ENCODE data around the gene SDCCAG8. TPM values are rescaled to one million over a fixed set of nuclear protein-coding genes. Genes with fewer than 3 reads are reported as not detected.

SDCCAG8 gene
- total and polyA plus RNA-seq, 5 experiments from 2014 or later, result 26.1 to 43.5 (median 32.1) TPM

GRCh38 chr1:243409284-243409683 lies 153.4 kb downstream of the SDCCAG8 start:
- POLR2A ChIA-PET, result no interaction called here
- no peaks in the 10 kb centered on the region for H3K27me3 Mint-ChIP-seq
- H3K4me3 Mint-ChIP-seq, result no peak overlapping the region
- DNase-seq (no peak), ATAC-seq (no peak)
- no peaks in the 10 kb centered on the region for H3K9me3 Mint-ChIP-seq
- no peak overlapping the region for H3K27ac Mint-ChIP-seq
- peaks cover 0 to 32% (median 9%) of the 10 kb centered on the region in 3 donors for H3K36me3 Mint-ChIP-seq
- peaks cover 9 to 13% (median 11%) of the 10 kb centered on the region in 4 donors for H3K4me1 Mint-ChIP-seq

GRCh38 chr1:243411472-243411871 lies 155.6 kb downstream of the SDCCAG8 start:
- H3K4me1 Mint-ChIP-seq, result peaks cover 10 to 13% (median 12%) of the 10 kb centered on the region in 4 donors
- peak overlapping the region in 1 of 10 donors; percentile 1 for H3K27ac Mint-ChIP-seq
- H3K27me3 Mint-ChIP-seq, result no peaks in the 10 kb centered on the region
- peaks cover 0 to 37% (median 19%) of the 10 kb centered on the region in 3 donors for H3K36me3 Mint-ChIP-seq
- ATAC-seq (no peak), DNase-seq (no peak)
- H3K9me3 Mint-ChIP-seq, result no peaks in the 10 kb centered on the region
- no peak overlapping the region for H3K4me3 Mint-ChIP-seq
- POLR2A ChIA-PET, result no interaction called here

- no peaks in the 10 kb centered on the region for H3K9me3 Mint-ChIP-seq
- H3K27ac Mint-ChIP-seq, result peak overlapping the region in 1 of 10 donors; percentile 1
- POLR2A ChIA-PET, result no interaction called here
- no peak overlapping the region for H3K4me3 Mint-ChIP-seq
- no peaks in the 10 kb centered on the region for H3K27me3 Mint-ChIP-seq
- peaks cover 10 to 40% (median 28%) of the 10 kb centered on the region in 3 donors for H3K36me3 Mint-ChIP-seq
- no peak for DNase-seq
- H3K4me1 Mint-ChIP-seq, result peaks cover 7 to 13% (median 13%) of the 10 kb centered on the region in 4 donors
- no peak for ATAC-seq
These were observed 157.8 kb downstream of the SDCCAG8 start for GRCh38 chr1:243413431-243414151.

- no peak for ATAC-seq
- H3K4me3 Mint-ChIP-seq, result no peak overlapping the region
These were observed 158.3 kb downstream of the SDCCAG8 start for GRCh38 chr1:243414152-243414494.

GRCh38 chr1:243415663-243416408 lies 160.0 kb downstream of the SDCCAG8 start:
- ATAC-seq, result no peak
- H3K4me1 Mint-ChIP-seq, result peaks cover 11 to 22% (median 16%) of the 10 kb centered on the region in 4 donors
- no peak overlapping the region for H3K4me3 Mint-ChIP-seq

More at GRCh38 chr1:243414152-243414494, 158.3 kb downstream of the SDCCAG8 start:
- peaks cover 10 to 45% (median 34%) of the 10 kb centered on the region in 3 donors for H3K36me3 Mint-ChIP-seq
- POLR2A ChIA-PET, result no interaction called here
- DNase-seq, result no peak
- H3K27me3 Mint-ChIP-seq, result no peaks in the 10 kb centered on the region
- no peak overlapping the region for H3K27ac Mint-ChIP-seq
- H3K9me3 Mint-ChIP-seq, result no peaks in the 10 kb centered on the region
- H3K4me1 Mint-ChIP-seq, result peaks cover 7 to 13% (median 13%) of the 10 kb centered on the region in 4 donors

GRCh38 chr1:243416495-243416894 lies 160.7 kb downstream of the SDCCAG8 start:
- Mint-ChIP-seq H3K9me3 (no peaks in the 10 kb centered on the region), H3K4me1 (peaks cover 15 to 28% (median 22%) of the 10 kb centered on the region in 4 donors), H3K27me3 (no peaks in the 10 kb centered on the region), H3K4me3 (no peak overlapping the region), H3K36me3 (peaks cover 10 to 50% (median 43%) of the 10 kb centered on the region in 3 donors), H3K27ac (no peak overlapping the region)
- POLR2A ChIA-PET, result no interaction called here
- no peak for ATAC-seq
- no peak for DNase-seq

More at GRCh38 chr1:243415663-243416408, 160.0 kb downstream of the SDCCAG8 start:
- Mint-ChIP-seq H3K36me3 (peaks cover 10 to 51% (median 43%) of the 10 kb centered on the region in 3 donors), H3K27ac (peak overlapping the region in 1 of 10 donors; percentile 72), H3K9me3 (no peaks in the 10 kb centered on the region), H3K27me3 (no peaks in the 10 kb centered on the region)
- POLR2A ChIA-PET, result no interaction called here
- no peak for DNase-seq

- ATAC-seq, result no peak
- Mint-ChIP-seq H3K9me3 (no peaks in the 10 kb centered on the region), H3K4me1 (peaks cover 14 to 25% (median 18%) of the 10 kb centered on the region in 4 donors), H3K27me3 (no peaks in the 10 kb centered on the region), H3K27ac (peak overlapping the region in 1 of 10 donors; percentile 2), H3K4me3 (no peak overlapping the region), H3K36me3 (peaks cover 10 to 43% (median 43%) of the 10 kb centered on the region in 3 donors)
- POLR2A ChIA-PET, result no interaction called here
- no peak for DNase-seq
These were observed 164.4 kb downstream of the SDCCAG8 start for GRCh38 chr1:243420016-243420945.

- Mint-ChIP-seq H3K36me3 (peaks cover 10 to 40% (median 38%) of the 10 kb centered on the region in 3 donors), H3K27me3 (no peaks in the 10 kb centered on the region), H3K4me1 (peaks cover 14 to 25% (median 17%) of the 10 kb centered on the region in 4 donors), H3K9me3 (no peaks in the 10 kb centered on the region), H3K4me3 (peak overlapping the region in 9 of 10 donors; percentile 8 to 69 (median 42)), H3K27ac (peak overlapping the region in 5 of 10 donors; percentile 4 to 78 (median 13))
- peak in 1 of 10 donors; percentile 2 for DNase-seq
- POLR2A ChIA-PET, result no interaction called here
- ATAC-seq, result peak in 1 of 2 donors; percentile 6
These were observed 165.3 kb downstream of the SDCCAG8 start for GRCh38 chr1:243420946-243421685.

- H3K27ac Mint-ChIP-seq, result peak overlapping the region in 7 of 10 donors; percentile 9 to 78 (median 36)
- H3K4me1 Mint-ChIP-seq, result peaks cover 14 to 23% (median 16%) of the 10 kb centered on the region in 4 donors
- no peaks in the 10 kb centered on the region for H3K9me3 Mint-ChIP-seq
- DNase-seq, result peak in 6 of 10 donors; percentile 4 to 42 (median 18)
- peak overlapping the region in 7 of 10 donors; percentile 8 to 69 (median 37) for H3K4me3 Mint-ChIP-seq
- peaks cover 10 to 38% (median 37%) of the 10 kb centered on the region in 3 donors for H3K36me3 Mint-ChIP-seq
- ATAC-seq, result peak; percentile 53 to 93
- H3K27me3 Mint-ChIP-seq, result no peaks in the 10 kb centered on the region
- POLR2A ChIA-PET, result no interaction called here
These were observed 165.9 kb downstream of the SDCCAG8 start for GRCh38 chr1:243421784-243422183.

GRCh38 chr1:243422362-243422761 lies 166.5 kb downstream of the SDCCAG8 start:
- no peak for ATAC-seq
- Mint-ChIP-seq H3K27ac (peak overlapping the region in 1 of 10 donors; percentile 74), H3K9me3 (no peaks in the 10 kb centered on the region), H3K4me1 (peaks cover 14 to 23% (median 16%) of the 10 kb centered on the region in 4 donors), H3K36me3 (peaks cover 7 to 39% (median 37%) of the 10 kb centered on the region in 3 donors), H3K4me3 (no peak overlapping the region), H3K27me3 (no peaks in the 10 kb centered on the region)
- POLR2A ChIA-PET, result no interaction called here
- DNase-seq, result no peak

GRCh38 chr1:243428084-243428483 lies 172.2 kb downstream of the SDCCAG8 start:
- ATAC-seq (no peak), DNase-seq (no peak)
- Mint-ChIP-seq H3K4me1 (peaks cover 0 to 6% (median 0%) of the 10 kb centered on the region in 4 donors), H3K4me3 (no peak overlapping the region), H3K9me3 (no peaks in the 10 kb centered on the region), H3K27me3 (no peaks in the 10 kb centered on the region), H3K27ac (no peak overlapping the region), H3K36me3 (peaks cover 4 to 53% (median 38%) of the 10 kb centered on the region in 3 donors)
- POLR2A ChIA-PET, result no interaction called here
